Upper lobe of left lung (tissue), 4 donors: ENCODE data around the gene RNU1-2.
"Not testable (repeated sequence)": the region's sequence is repeated elsewhere in the genome, so short reads cannot be mapped to it uniquely, and the experiment has no call there.

Source experiments
- CTCF ChIP-seq, 6 experiments: fragments of 450-650 bp in 4 of 6; fragments of 200-600 bp in 2 of 6; sonication (generic) in 2 of 6; IDR thresholded peaks; one replicate each; pipeline ENCODE4 v1.5.1; 2016 to 2019; ENCODE audit warnings: antibody characterized with exemption in 6 of 6
- EP300 ChIP-seq, 4 donors: sonication (generic); formaldehyde crosslinking; IDR thresholded peaks; one replicate each; pipeline ENCODE4 v1.5.1; 2017; ENCODE audit warnings: antibody characterized with exemption in 4 of 4, control low read depth in 2 of 4
- POLR2A ChIP-seq, 4 donors: fragments of 450-650 bp; IDR thresholded peaks; one replicate each; pipeline ENCODE4 v1.5.1; 2016 to 2017; ENCODE audit warnings: antibody characterized with exemption in 4 of 4, mild to moderate bottlenecking in 2 of 4
- POLR2AphosphoS5 ChIP-seq, 2 donors: sonication (generic); formaldehyde crosslinking; IDR thresholded peaks; one replicate each; pipeline ENCODE4 v1.5.1; 2017; ENCODE audit warnings: antibody characterized with exemption in 2 of 2

GRCh38 chr1:16933945-16934344, 38.2 kb downstream of the RNU1-2 start:
- not testable (repeated sequence) for TF ChIP-seq POLR2A, POLR2AphosphoS5, EP300, CTCF (IDR thresholded peaks at IDR 0.05)
